ENCODE data around the gene DOCK4.
A peak's percentile ranks its signal among the peaks of the same experiment; 100 is the strongest.

DOCK4 gene

GRCh38 chr7:112110651-112111050 is 95.5 kb downstream of the DOCK4 start:
- no peak for DNase-seq (ENCODE audit: low read depth)

- no peak for DNase-seq (ENCODE audit: low read depth)
These were observed 96.0 kb downstream of the DOCK4 start for GRCh38 chr7:112110175-112110574.

- no peak for DNase-seq (ENCODE audit: low read depth)
These were observed 97.2 kb downstream of the DOCK4 start for GRCh38 chr7:112108981-112109380.

GRCh38 chr7:112105584-112106530 is 100.3 kb downstream of the DOCK4 start:
- no peak for DNase-seq (ENCODE audit: low read depth)

- DNase-seq (ENCODE audit: low read depth) = no peak
These were observed 102.1 kb downstream of the DOCK4 start for GRCh38 chr7:112104120-112104519.

- peak; percentile 3 for DNase-seq (ENCODE audit: low read depth)
These were observed 103.0 kb downstream of the DOCK4 start for GRCh38 chr7:112103246-112103645.

GRCh38 chr7:112101201-112101846 is 104.9 kb downstream of the DOCK4 start:
- DNase-seq (ENCODE audit: low read depth) = no peak

GRCh38 chr7:112097524-112097923 is 108.7 kb downstream of the DOCK4 start:
- DNase-seq (ENCODE audit: low read depth) = no peak

- DNase-seq (ENCODE audit: low read depth) = no peak
These were observed 112.8 kb downstream of the DOCK4 start for GRCh38 chr7:112093409-112093808.

- DNase-seq (ENCODE audit: low read depth) = no peak
These were observed 113.3 kb downstream of the DOCK4 start for GRCh38 chr7:112092709-112093395.

- no peak for DNase-seq (ENCODE audit: low read depth)
These were observed 113.9 kb downstream of the DOCK4 start for GRCh38 chr7:112092306-112092705.

GRCh38 chr7:112091768-112092167 is 114.4 kb downstream of the DOCK4 start:
- no peak for DNase-seq (ENCODE audit: low read depth)

- no peak for DNase-seq (ENCODE audit: low read depth)
These were observed 116.6 kb downstream of the DOCK4 start for GRCh38 chr7:112089551-112089950.

GRCh38 chr7:112088484-112089016 is 117.6 kb downstream of the DOCK4 start:
- DNase-seq (ENCODE audit: low read depth) = no peak

GRCh38 chr7:112086496-112087254 is 119.5 kb downstream of the DOCK4 start:
- no peak for DNase-seq (ENCODE audit: low read depth)

- DNase-seq (ENCODE audit: low read depth) = peak; percentile 7
These were observed 121.7 kb downstream of the DOCK4 start for GRCh38 chr7:112084520-112084971.

- no peak for DNase-seq (ENCODE audit: low read depth)
These were observed 122.3 kb downstream of the DOCK4 start for GRCh38 chr7:112083776-112084355.

GRCh38 chr7:112082306-112082705 is 123.9 kb downstream of the DOCK4 start:
- DNase-seq (ENCODE audit: low read depth) = no peak

- no peak for DNase-seq (ENCODE audit: low read depth)
These were observed 124.4 kb downstream of the DOCK4 start for GRCh38 chr7:112081778-112082177.

GRCh38 chr7:112080978-112081377 is 125.2 kb downstream of the DOCK4 start:
- peak; percentile 6 for DNase-seq (ENCODE audit: low read depth)

GRCh38 chr7:112080441-112080840 is 125.8 kb downstream of the DOCK4 start:
- peak; percentile 81 for DNase-seq (ENCODE audit: low read depth)
